Stimulated activated naive B cell treated with anti-CD40 and anti-IgM and Interleukin-4, amounts not matched to agents 10 μg/mL and 1 μg/mL and 100 μg/mL, for 72 hours (primary cell): Measurements from ENCODE around the gene CCL20.

Experiments used
- ATAC-seq, 2 donors: fragments of 150-1000 bp; cut with Tn5 transposase; replicated peaks; 2 replicates each; pipeline ENCODE4 v1.10.0; 2021; ENCODE audit warnings: moderate library complexity in 1 of 2
- DNase-seq: peaks from one replicate; pipeline ENCODE4 v3.0.0; 2021
- H3K27ac Mint-ChIP-seq: one replicate; pipeline ENCODE4 v1.8.0; 2022; ENCODE audit warnings: mild to moderate bottlenecking, mixed read lengths
- H3K27me3 Mint-ChIP-seq, 2 donors: one replicate each; pipeline ENCODE4 v1.8.0; 2022; ENCODE audit warnings: mixed read lengths in 2 of 2
- H3K36me3 Mint-ChIP-seq, 2 donors: one replicate each; pipeline ENCODE4 v1.8.0; 2022; ENCODE audit warnings: mixed read lengths in 2 of 2, mild to moderate bottlenecking in 1 of 2
- H3K4me1 Mint-ChIP-seq, 2 donors: one replicate each; pipeline ENCODE4 v1.8.0; 2022; ENCODE audit warnings: mixed read lengths in 2 of 2, mild to moderate bottlenecking in 1 of 2
- H3K4me3 Mint-ChIP-seq, 2 donors: one replicate each; pipeline ENCODE4 v1.8.0; 2022; ENCODE audit warnings: mild to moderate bottlenecking in 2 of 2, mixed read lengths in 2 of 2, moderate library complexity in 1 of 2
- H3K9me3 Mint-ChIP-seq, 2 donors: one replicate each; pipeline ENCODE4 v1.8.0; 2022; ENCODE audit warnings: mixed read lengths in 2 of 2, mild to moderate bottlenecking in 1 of 2

CCL20 gene

GRCh38 chr2:227817336-227817735 is 3.7 kb downstream of the CCL20 start:
- H3K9me3 Mint-ChIP-seq = no peaks in the 10 kb centered on the region
- H3K4me1 Mint-ChIP-seq = no peaks in the 10 kb centered on the region
- no peaks in the 10 kb centered on the region for H3K36me3 Mint-ChIP-seq
- no peak overlapping the region for H3K27ac Mint-ChIP-seq
- H3K27me3 Mint-ChIP-seq = peaks cover 22 to 31% of the 10 kb centered on the region in 2 donors
- ATAC-seq = no peak
- no peak overlapping the region for H3K4me3 Mint-ChIP-seq
- DNase-seq = no peak

DNA sequence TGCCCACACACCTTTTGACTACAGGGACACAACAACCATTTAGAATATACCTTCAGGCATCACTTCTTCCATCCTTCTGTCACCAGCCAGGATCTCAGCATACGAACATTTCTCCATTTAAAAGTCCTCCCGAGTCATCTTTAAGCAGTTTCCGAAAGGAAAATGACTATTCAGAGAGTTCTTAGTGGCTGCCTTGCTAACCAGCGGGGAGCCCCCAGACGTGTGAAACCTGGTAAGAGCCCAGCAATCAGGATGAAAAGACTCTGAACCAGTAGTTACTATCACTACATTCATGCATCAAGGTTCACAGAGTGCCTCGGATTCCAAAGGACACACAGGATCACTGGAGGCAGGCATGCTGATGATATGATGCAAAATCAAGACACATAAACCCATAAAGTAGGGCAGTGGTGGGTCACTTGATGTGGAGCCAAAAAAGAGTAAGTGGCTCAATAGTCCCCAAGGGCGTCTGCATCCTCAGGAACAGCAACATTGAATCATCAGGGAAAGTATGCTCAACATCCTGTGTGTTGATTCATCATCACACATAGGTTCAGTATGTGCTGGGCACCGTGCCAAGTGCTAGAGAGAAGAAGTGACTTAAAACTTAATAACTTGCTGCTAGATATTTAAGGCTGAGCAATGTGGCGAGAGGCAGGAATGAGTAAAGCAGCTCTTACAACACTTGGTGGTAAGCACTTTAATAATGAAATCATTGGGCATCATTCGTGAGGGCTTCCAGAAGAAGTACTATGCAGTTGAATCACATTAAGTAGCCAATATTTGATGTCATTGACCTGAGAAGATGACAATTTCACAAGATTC is 4.4 kb downstream of the CCL20 start:
- Mint-ChIP-seq H3K4me1 (no peaks in the 10 kb centered on the region), H3K4me3 (no peak overlapping the region), H3K9me3 (no peaks in the 10 kb centered on the region), H3K36me3 (no peaks in the 10 kb centered on the region), H3K27ac (no peak overlapping the region), H3K27me3 (peaks cover 24 to 25% of the 10 kb centered on the region in 2 donors)
- ATAC-seq (peak in 1 of 2 donors; percentile 12), DNase-seq (no peak)

DNA sequence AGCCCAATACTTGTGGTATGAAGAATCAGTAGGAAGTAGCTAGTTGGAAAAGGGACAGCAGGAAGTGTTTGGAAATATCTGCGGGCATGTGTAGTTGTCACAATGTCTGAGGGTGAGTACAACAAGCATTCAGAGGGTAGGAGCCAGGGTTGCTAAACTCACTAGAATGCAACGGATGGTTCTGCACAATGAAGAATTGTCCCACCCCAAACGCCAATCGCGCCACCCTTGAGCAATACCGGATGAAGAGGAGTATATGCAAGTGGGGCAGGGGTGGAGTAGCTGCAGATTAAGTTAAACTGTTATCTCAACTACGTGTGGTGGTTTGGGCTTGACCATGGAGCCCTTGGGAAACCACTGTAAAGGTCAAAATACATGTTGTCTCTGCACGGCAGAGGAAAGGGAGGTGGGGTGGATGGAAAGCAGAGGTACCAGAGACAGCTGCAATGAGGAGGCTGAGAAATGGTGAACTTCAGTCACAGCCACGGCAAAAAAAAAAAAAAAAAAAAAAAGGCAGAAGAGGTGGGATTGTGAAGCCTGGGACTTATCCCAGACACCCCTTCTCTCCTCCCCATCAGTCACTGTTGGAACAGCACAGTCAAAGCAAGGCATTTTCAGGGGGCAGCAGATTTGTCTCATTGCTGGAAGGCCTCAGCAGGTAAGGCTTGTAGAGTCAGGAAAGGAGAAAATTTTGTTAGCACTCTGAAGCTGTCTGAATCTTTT is 5.2 kb downstream of the CCL20 start:
- DNase-seq = no peak
- Mint-ChIP-seq H3K4me3 (no peak overlapping the region), H3K27me3 (peaks cover 16 to 21% of the 10 kb centered on the region in 2 donors), H3K4me1 (no peaks in the 10 kb centered on the region), H3K9me3 (no peaks in the 10 kb centered on the region), H3K27ac (no peak overlapping the region), H3K36me3 (no peaks in the 10 kb centered on the region)
- no peak for ATAC-seq

DNA sequence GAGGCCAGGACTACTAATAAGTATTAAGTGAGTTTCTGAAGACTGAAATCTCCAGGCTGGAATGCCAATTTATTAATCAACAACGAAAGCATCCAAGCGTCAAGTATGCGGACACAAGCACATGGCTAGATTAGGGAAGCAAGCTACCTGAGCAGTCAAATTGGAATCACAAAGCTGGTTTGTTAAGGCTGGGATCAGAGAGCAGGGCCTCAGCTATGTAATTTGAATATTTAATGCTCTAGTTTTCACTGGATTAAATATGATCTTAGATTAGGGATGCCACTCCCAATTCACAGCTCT is 5.7 kb downstream of the CCL20 start:
- Mint-ChIP-seq H3K4me3 (no peak overlapping the region), H3K36me3 (no peaks in the 10 kb centered on the region), H3K9me3 (no peaks in the 10 kb centered on the region), H3K27me3 (peaks cover 12 to 17% of the 10 kb centered on the region in 2 donors), H3K27ac (no peak overlapping the region), H3K4me1 (no peaks in the 10 kb centered on the region)
- ATAC-seq (no peak), DNase-seq (no peak)

DNA sequence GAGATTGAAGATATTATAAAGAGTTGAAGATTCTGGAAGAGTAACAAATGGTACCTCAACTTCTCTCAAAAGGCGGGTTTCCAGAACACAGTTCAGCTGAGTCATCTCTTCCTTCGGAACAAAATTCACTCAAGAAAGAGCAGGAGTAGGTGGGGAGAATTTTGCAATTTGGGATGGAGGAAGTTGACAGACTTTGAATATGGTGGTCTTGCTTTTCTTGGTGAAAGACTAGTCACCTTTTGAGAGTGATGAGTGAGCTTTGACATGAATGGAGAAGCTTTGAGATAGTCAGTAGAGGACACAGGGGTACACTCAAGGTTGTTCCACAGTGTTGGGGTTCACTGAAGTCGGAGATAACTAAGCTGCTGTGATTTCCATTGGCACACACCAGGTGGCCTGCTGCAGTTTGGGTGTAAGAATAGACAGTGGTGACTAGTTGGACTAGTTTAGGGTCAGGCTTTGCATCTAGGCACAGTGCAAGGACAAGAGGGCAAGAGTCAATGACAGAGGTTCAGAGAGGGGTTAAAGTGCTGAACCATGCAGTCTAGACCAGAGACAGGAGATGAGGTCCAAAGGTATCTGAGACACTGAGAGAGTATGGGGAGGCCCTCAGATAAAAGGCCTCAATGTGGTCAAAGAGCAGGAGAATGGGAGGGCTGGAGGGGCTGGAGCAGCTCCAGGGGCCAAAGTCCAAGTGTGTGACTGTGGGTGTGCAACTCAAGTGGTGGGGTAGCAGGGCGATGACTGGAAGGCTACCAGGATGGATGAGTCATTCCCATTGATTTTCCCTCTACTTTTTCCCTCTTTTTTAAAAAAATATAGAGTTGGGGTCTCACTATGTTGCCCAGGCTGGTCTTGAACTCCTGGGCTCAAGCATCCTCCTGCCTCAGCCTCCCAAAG is 7.7 kb downstream of the CCL20 start:
- no peak for DNase-seq
- H3K27me3 Mint-ChIP-seq = peaks cover 12 to 20% of the 10 kb centered on the region in 2 donors

DNA sequence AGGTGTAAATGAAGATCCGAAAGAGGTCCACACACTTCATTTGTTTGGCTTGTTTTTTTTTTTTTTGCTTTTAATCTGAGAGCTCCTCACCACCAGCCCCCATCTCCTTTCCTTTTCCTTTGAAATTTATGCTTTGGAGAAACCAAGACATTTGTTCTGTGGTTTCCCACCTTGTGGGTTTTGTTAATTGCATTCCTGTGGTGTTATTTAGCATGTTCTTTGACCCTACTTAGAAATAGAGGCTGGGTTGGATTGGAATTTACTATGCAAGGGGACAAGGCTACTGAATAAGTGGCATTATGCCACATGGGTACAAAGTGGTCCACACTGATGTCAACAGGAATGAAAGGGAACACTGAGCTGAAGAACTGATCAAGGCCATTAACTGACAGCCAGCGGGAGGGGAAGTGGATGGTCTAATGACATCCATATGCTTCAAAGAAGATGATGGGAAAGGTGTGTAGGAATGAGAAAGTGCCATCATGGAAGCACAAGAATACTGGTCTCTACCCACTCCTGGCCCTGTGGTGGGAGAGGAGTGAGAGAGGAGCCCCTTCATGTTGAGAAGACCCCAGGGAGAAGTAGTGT is 8.9 kb downstream of the CCL20 start:
- ATAC-seq (no peak), DNase-seq (no peak)
- no peak overlapping the region for H3K27ac Mint-ChIP-seq
- no peak overlapping the region for H3K4me3 Mint-ChIP-seq
- no peaks in the 10 kb centered on the region for H3K9me3 Mint-ChIP-seq
- no peaks in the 10 kb centered on the region for H3K36me3 Mint-ChIP-seq
- peaks cover 12 to 25% of the 10 kb centered on the region in 2 donors for H3K27me3 Mint-ChIP-seq
- H3K4me1 Mint-ChIP-seq = no peaks in the 10 kb centered on the region

More for the DNA sequence above, 7.7 kb downstream of the CCL20 start:
- H3K9me3 Mint-ChIP-seq = no peaks in the 10 kb centered on the region
- H3K4me1 Mint-ChIP-seq = no peaks in the 10 kb centered on the region
- no peak for ATAC-seq
- no peak overlapping the region for H3K27ac Mint-ChIP-seq
- no peaks in the 10 kb centered on the region for H3K36me3 Mint-ChIP-seq
- H3K4me3 Mint-ChIP-seq = no peak overlapping the region

- H3K27ac Mint-ChIP-seq = no peak overlapping the region
- H3K36me3 Mint-ChIP-seq = no peaks in the 10 kb centered on the region
- H3K4me1 Mint-ChIP-seq = no peaks in the 10 kb centered on the region
- H3K9me3 Mint-ChIP-seq = no peaks in the 10 kb centered on the region
- H3K4me3 Mint-ChIP-seq = no peak overlapping the region
- DNase-seq (no peak), ATAC-seq (no peak)
- H3K27me3 Mint-ChIP-seq = peaks cover 12 to 16% of the 10 kb centered on the region in 2 donors
These were observed 10.3 kb downstream of the CCL20 start for GRCh38 chr2:227823922-227824321.

GRCh38 chr2:227824711-227825110 is 11.1 kb downstream of the CCL20 start:
- Mint-ChIP-seq H3K9me3 (no peaks in the 10 kb centered on the region), H3K4me3 (no peak overlapping the region), H3K27me3 (peaks cover 12 to 16% of the 10 kb centered on the region in 2 donors), H3K27ac (no peak overlapping the region), H3K36me3 (no peaks in the 10 kb centered on the region), H3K4me1 (no peaks in the 10 kb centered on the region)
- ATAC-seq (no peak), DNase-seq (no peak)

GRCh38 chr2:227826019-227826521 is 12.4 kb downstream of the CCL20 start:
- peaks cover 5 to 16% of the 10 kb centered on the region in 2 donors for H3K27me3 Mint-ChIP-seq
- ATAC-seq (no peak), DNase-seq (no peak)
- H3K9me3 Mint-ChIP-seq = no peaks in the 10 kb centered on the region
- no peaks in the 10 kb centered on the region for H3K36me3 Mint-ChIP-seq
- H3K4me1 Mint-ChIP-seq = no peaks in the 10 kb centered on the region
- no peak overlapping the region for H3K27ac Mint-ChIP-seq
- H3K4me3 Mint-ChIP-seq = no peak overlapping the region

DNA sequence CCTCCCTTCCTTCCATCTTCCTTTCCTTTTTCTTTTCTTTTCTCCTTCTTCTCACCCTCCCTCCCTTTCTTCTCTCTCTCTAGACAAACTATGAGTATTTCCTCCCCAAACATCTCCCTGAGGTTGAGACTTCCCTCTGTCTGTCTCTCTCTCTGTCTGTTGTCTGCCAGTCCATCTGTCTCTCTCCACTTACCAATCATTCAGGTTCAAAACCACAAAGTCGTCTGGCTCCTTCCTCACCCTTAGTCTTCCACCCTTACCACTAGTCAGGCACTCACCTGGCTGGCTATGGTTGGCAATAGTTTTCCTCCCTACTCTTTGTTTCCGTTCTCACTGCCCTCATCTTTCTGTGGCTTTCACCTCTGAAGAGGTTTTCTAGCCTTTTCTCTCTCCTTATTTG is 12.9 kb downstream of the CCL20 start:
- Mint-ChIP-seq H3K27me3 (peaks cover under 1 to 11% of the 10 kb centered on the region in 2 donors), H3K9me3 (no peaks in the 10 kb centered on the region), H3K4me1 (no peaks in the 10 kb centered on the region), H3K36me3 (no peaks in the 10 kb centered on the region), H3K27ac (no peak overlapping the region), H3K4me3 (no peak overlapping the region)
- ATAC-seq (no peak), DNase-seq (no peak)

DNA sequence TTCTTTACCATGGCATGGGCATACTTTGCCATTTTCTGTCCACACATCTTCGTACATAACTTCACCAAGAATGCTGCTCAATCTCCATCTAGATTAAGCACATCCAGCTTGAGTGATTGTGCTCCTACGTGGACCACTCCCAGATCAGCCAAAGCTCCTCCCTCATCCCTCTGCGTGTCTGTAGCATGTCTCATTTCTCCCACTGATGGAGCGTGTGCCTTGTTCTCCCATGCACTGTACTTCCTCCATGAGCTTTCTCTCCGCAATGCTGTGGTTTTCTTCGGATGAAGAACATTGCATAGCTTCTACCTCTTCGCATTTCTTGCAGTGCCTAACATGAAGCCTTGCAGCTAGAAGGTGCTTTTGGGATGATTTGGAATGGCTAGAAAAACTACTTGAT is 13.5 kb downstream of the CCL20 start:
- DNase-seq = no peak
- H3K36me3 Mint-ChIP-seq = no peaks in the 10 kb centered on the region
- H3K27ac Mint-ChIP-seq = no peak overlapping the region
- no peak overlapping the region for H3K4me3 Mint-ChIP-seq
- ATAC-seq = no peak
- H3K27me3 Mint-ChIP-seq = peaks cover 0 to 11% of the 10 kb centered on the region in 2 donors
- H3K9me3 Mint-ChIP-seq = no peaks in the 10 kb centered on the region
- H3K4me1 Mint-ChIP-seq = no peaks in the 10 kb centered on the region

GRCh38 chr2:227828477-227828912 is 14.9 kb downstream of the CCL20 start:
- no peaks in the 10 kb centered on the region for H3K4me1 Mint-ChIP-seq
- H3K27me3 Mint-ChIP-seq = peaks cover 0 to 8% of the 10 kb centered on the region in 2 donors
- no peak overlapping the region for H3K27ac Mint-ChIP-seq
- DNase-seq = no peak
- ATAC-seq = no peak
- no peak overlapping the region for H3K4me3 Mint-ChIP-seq
- H3K36me3 Mint-ChIP-seq = no peaks in the 10 kb centered on the region
- H3K9me3 Mint-ChIP-seq = no peaks in the 10 kb centered on the region

- Mint-ChIP-seq H3K36me3 (no peaks in the 10 kb centered on the region), H3K4me1 (no peaks in the 10 kb centered on the region), H3K4me3 (no peak overlapping the region), H3K27me3 (peaks cover 0 to 8% of the 10 kb centered on the region in 2 donors), H3K27ac (no peak overlapping the region), H3K9me3 (no peaks in the 10 kb centered on the region)
- ATAC-seq = peak in 1 of 2 donors; percentile 54
- no peak for DNase-seq
These were observed 15.7 kb downstream of the CCL20 start for GRCh38 chr2:227829337-227829736.

- Mint-ChIP-seq H3K9me3 (peaks cover 0 to 5% of the 10 kb centered on the region in 2 donors), H3K36me3 (no peaks in the 10 kb centered on the region), H3K4me3 (no peak overlapping the region), H3K4me1 (no peaks in the 10 kb centered on the region), H3K27me3 (peaks cover 0 to 13% of the 10 kb centered on the region in 2 donors), H3K27ac (no peak overlapping the region)
- ATAC-seq = no peak
- DNase-seq = no peak
These were observed 20.8 kb downstream of the CCL20 start for GRCh38 chr2:227834423-227834822.
